Activated naive CD4-positive, alpha-beta T cell treated with anti-CD3 and anti-CD28 coated beads, Interleukin-2, amount 50 U/mL, for 24 hours (primary cell): ENCODE measurements around the gene GRIK5.
A peak's percentile ranks its signal among the peaks of the same experiment; 100 is the strongest.
"Not testable (repeated sequence)": the region's sequence is repeated elsewhere in the genome, so short reads cannot be mapped to it uniquely, and the experiment has no call there.

ENCODE experiments used
- H3K27ac Mint-ChIP-seq: one replicate; pipeline ENCODE4 v1.8.0; 2021; ENCODE audit warnings: mild to moderate bottlenecking, mixed read lengths
- H3K27me3 Mint-ChIP-seq: one replicate; pipeline ENCODE4 v1.8.0; 2021; ENCODE audit warnings: mixed read lengths
- H3K36me3 Mint-ChIP-seq: one replicate; pipeline ENCODE4 v1.8.0; 2021; ENCODE audit warnings: mixed read lengths
- H3K4me1 Mint-ChIP-seq: one replicate; pipeline ENCODE4 v1.8.0; 2021; ENCODE audit warnings: mixed read lengths
- H3K4me3 Mint-ChIP-seq: one replicate; pipeline ENCODE4 v1.8.0; 2021; ENCODE audit warnings: mild to moderate bottlenecking, mixed read lengths
- H3K9me3 Mint-ChIP-seq: one replicate; pipeline ENCODE4 v1.8.0; 2021; ENCODE audit warnings: mixed read lengths

The GRIK5 gene

DNA sequence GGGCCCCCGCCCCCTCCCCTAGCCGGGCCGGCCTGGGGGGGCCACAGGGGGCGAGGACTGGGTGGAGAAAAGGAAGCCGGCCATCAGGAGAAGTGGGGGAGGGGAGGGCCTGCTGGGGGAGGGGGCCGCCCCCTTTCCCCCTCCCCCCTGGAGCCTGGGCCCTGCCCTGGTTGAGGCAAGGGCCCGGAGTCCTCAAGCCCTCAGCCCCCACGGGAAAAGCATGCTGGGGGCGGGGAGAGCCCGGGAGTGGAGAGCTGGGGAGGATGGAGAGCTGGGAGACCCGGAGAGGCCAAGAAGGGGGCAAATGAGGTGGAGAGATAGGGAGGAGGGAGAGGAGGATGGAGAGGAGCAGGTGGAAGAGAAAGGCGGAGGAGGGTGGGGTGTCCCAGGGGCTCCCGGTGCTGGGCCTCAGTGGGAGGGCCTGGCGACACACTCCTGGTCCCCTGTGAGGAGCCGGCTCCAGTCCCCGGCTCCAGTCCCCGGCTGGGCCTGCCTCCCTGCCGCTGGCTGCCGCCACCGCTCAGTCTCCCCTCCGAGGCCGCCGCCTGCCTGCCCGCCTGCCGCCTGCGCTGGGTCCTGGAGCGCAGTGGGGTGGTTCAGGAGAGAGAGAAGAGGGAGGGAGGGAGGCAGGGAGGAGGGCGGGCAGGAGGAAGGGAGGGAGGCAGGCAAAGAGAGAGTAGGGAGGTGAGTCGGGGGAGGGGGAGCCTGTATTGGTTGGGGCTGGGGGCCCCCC is at the start of gene GRIK5:
Gene GRIK5, minus strand, starts transcription at position 588 of the 733 bp plus-strand sequence. CDS start 4,436 bp downstream, outside the sequence.
- no peak within 1 kb of the TSS for H3K4me3 Mint-ChIP-seq
- no peaks in the 10 kb centered on the region for H3K9me3 Mint-ChIP-seq
- no peaks in the 10 kb centered on the region for H3K36me3 Mint-ChIP-seq
- no peak within 1 kb of the TSS for H3K27ac Mint-ChIP-seq
- peaks cover 4% of the 10 kb centered on the region for H3K4me1 Mint-ChIP-seq
- H3K27me3 Mint-ChIP-seq = no peaks in the 10 kb centered on the region

DNA sequence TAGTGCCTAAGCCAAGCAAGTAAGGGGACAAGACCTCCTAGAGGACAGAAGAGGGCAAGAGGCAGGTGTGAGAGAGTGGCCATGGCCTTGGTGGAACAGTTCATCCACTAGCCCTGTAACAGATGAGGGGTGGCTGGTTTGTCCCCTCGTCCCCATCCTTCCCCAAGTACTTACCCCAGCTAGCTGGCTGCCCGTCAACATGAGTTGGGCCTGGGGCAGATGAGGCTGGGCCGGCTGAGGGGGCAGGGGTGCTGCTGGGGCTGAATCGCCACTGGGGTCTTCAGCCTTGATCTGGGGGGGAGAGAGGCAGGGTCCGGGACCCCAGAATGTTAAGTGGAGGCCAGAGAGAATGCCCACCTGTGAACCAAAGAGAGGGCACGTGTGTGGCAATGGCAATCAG is 47.1 kb upstream of the GRIK5 start:
- Mint-ChIP-seq H3K36me3 (peaks cover 24% of the 10 kb centered on the region), H3K4me3 (no peak overlapping the region), H3K9me3 (no peaks in the 10 kb centered on the region), H3K4me1 (peaks cover 57% of the 10 kb centered on the region), H3K27ac (peak overlapping the region; percentile 92), H3K27me3 (no peaks in the 10 kb centered on the region)

- H3K9me3 Mint-ChIP-seq = no peaks in the 10 kb centered on the region
- no peaks in the 10 kb centered on the region for H3K27me3 Mint-ChIP-seq
- peaks cover 27% of the 10 kb centered on the region for H3K36me3 Mint-ChIP-seq
- peaks cover 58% of the 10 kb centered on the region for H3K4me1 Mint-ChIP-seq
- H3K4me3 Mint-ChIP-seq = no peak overlapping the region
- H3K27ac Mint-ChIP-seq = peak overlapping the region; percentile 92
Observed at GRCh38 chr19:42116308-42117075, 46.5 kb upstream of the GRIK5 start.

DNA sequence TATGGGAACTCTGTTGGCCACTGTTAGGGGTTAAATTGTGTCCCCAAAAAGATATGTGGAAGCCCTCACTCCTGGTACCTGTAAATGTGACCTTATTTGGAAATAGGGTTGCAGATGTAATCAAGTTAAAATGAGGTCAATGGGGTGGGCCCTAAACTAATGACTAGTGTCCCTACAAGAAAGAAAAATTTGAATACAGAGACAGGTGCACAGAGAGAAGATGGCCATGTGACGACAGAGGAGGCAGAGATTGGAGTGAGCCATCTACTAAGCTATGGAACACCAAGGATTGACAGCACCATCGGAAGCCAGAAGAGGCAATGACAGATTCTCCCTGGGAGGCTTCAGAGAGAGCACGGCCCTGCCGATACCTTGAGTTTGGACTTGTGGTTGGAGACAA is 45.7 kb upstream of the GRIK5 start:
- Mint-ChIP-seq H3K27ac (peak overlapping the region; percentile 2), H3K27me3 (no peaks in the 10 kb centered on the region), H3K4me3 (no peak overlapping the region), H3K9me3 (no peaks in the 10 kb centered on the region), H3K4me1 (peaks cover 56% of the 10 kb centered on the region), H3K36me3 (peaks cover 28% of the 10 kb centered on the region)

DNA sequence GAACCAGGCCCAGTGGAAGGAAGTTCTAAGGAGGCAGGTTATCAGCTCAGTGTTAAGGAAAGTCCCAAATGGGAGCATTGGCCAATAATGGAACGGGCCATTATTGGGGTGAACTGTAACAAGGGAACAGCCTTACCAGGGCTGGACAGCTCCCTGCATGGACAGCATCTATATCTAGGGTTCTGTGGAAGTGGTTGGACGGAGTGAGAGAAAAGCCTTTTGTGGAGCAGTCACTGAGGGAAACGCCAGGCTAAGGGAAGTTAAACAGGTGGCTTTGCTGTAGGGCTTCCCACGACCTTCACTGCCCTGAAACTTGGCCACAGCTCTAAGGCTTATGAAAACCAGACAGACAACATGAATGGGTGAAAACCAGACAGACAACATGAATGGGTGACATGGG is 45.2 kb upstream of the GRIK5 start:
- Mint-ChIP-seq H3K36me3 (peaks cover 28% of the 10 kb centered on the region), H3K4me1 (peaks cover 51% of the 10 kb centered on the region), H3K9me3 (no peaks in the 10 kb centered on the region), H3K27me3 (no peaks in the 10 kb centered on the region), H3K4me3 (no peak overlapping the region), H3K27ac (peak overlapping the region; percentile 59)

DNA sequence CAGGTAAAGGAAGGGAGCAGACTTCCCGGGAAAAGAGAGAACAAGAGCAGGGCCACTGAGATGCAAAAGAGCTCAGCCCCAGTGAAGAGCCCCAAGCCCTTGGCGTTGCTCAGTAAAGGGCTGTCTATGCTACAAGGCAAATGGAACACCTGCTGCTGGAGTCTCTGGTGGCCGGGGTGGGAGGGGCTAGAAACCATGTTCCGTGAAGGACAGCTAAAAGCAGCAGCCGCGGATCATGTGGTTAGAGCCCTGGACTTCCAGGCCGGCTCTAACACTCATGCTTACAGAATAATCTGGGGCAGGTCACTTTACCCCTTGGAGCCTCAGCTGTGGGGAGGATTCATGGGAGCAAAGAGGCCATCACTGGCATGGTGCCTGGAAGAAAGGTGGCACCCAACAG is 44.4 kb upstream of the GRIK5 start:
- Mint-ChIP-seq H3K4me3 (no peak overlapping the region), H3K27me3 (no peaks in the 10 kb centered on the region), H3K27ac (no peak overlapping the region), H3K4me1 (peaks cover 51% of the 10 kb centered on the region), H3K36me3 (peaks cover 28% of the 10 kb centered on the region), H3K9me3 (no peaks in the 10 kb centered on the region)

GRCh38 chr19:42113641-42114348 is 43.8 kb upstream of the GRIK5 start:
- Mint-ChIP-seq H3K4me3 (peak overlapping the region; percentile 43), H3K4me1 (peaks cover 53% of the 10 kb centered on the region), H3K27ac (peak overlapping the region; percentile 77), H3K36me3 (peaks cover 26% of the 10 kb centered on the region), H3K9me3 (no peaks in the 10 kb centered on the region), H3K27me3 (no peaks in the 10 kb centered on the region)

- Mint-ChIP-seq H3K4me3 (no peak overlapping the region), H3K9me3 (no peaks in the 10 kb centered on the region), H3K36me3 (peaks cover 19% of the 10 kb centered on the region), H3K4me1 (peaks cover 58% of the 10 kb centered on the region), H3K27me3 (no peaks in the 10 kb centered on the region), H3K27ac (peak overlapping the region; percentile 88)
Observed at GRCh38 chr19:42111811-42112210, 41.8 kb upstream of the GRIK5 start.

- peaks cover 19% of the 10 kb centered on the region for H3K36me3 Mint-ChIP-seq
- no peaks in the 10 kb centered on the region for H3K9me3 Mint-ChIP-seq
- no peaks in the 10 kb centered on the region for H3K27me3 Mint-ChIP-seq
- H3K4me3 Mint-ChIP-seq = no peak overlapping the region
- H3K4me1 Mint-ChIP-seq = peaks cover 58% of the 10 kb centered on the region
- H3K27ac Mint-ChIP-seq = peak overlapping the region; percentile 88
Observed at GRCh38 chr19:42111384-42111783, 41.4 kb upstream of the GRIK5 start.

DNA sequence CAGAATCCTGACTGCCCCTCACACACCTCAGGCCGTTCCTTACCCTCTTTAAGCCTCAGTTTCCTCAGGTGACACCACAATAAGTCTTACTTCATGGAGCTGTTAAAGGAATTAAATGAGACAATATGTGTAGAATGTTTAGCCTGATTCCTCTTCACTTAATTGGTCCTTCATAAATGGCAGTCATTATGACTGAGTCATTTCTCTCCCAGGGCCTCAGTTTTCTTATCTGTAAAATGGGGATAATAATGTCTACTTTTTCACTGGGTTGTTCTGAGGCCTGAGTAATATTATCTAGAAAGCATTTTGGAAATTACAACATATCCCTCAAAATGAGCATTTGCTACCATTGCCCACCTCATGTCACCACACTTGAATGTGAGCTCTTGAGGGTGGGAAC is 40.7 kb upstream of the GRIK5 start:
- H3K36me3 Mint-ChIP-seq = peaks cover 17% of the 10 kb centered on the region
- H3K27me3 Mint-ChIP-seq = no peaks in the 10 kb centered on the region
- no peaks in the 10 kb centered on the region for H3K9me3 Mint-ChIP-seq
- H3K27ac Mint-ChIP-seq = peak overlapping the region; percentile 88
- peaks cover 58% of the 10 kb centered on the region for H3K4me1 Mint-ChIP-seq
- no peak overlapping the region for H3K4me3 Mint-ChIP-seq

DNA sequence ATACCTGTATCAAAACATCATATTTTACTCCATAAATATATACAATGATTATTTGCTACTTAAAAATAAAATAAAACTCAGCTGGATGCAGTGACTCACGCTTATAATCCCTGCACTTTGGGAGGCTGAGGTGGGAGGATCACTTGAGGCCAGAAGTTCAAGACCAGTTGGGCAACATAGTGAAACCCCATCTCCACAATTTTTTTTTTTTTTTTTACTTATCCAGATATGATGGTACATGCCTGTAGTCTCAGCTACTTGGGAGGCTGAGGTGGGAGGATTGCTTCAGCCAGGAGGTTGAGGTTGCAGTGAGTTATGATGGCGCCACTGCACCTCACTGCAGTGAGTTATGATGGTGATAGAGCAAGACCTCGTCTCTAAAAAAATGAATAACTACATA is 39.9 kb upstream of the GRIK5 start:
- Mint-ChIP-seq H3K27ac (no peak overlapping the region), H3K9me3 (no peaks in the 10 kb centered on the region), H3K27me3 (no peaks in the 10 kb centered on the region), H3K4me3 (no peak overlapping the region), H3K4me1 (peaks cover 60% of the 10 kb centered on the region), H3K36me3 (peaks cover 19% of the 10 kb centered on the region)

DNA sequence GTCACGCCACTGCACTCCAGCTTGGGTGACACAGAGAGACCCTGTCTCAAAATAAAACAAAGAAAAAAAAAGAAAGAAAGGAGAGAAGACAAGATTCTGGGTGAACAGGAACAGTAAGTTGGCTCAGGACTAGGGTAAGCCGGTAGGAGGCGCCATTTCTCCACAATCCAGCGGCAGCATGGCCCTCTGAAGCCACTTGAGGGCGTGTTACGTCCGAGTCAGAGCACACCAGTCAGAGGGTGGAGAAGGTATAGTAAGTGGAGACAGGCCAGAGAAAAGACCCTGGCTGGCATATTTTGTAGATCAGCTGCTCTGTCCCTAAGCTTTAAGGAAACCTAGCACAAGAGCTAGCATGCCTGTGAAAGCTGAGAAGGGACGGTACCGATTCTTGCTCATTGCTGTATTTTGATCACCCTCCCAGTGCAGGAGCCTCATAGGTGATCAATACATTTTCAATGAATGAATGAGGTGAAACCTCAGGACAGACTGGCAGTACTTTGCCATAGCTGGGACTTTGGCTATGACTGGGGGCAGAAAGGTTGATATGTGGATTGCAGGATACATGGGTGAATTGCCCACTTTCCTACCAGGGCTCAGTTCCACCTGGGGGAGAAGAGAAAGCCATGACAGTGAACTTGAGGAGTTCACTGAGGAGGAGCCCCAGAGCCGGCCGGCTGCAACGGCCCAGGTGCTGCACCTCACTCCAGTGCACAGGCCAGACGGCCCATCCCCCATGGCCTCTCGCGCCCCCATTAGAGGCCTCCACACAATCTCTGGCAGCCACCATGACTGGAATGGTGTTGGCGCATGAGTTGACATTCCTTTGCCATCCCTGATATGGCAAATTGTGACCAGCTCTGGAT is 38.8 kb upstream of the GRIK5 start:
- peaks cover 21% of the 10 kb centered on the region for H3K36me3 Mint-ChIP-seq
- H3K4me3 Mint-ChIP-seq = no peak overlapping the region
- H3K27me3 Mint-ChIP-seq = no peaks in the 10 kb centered on the region
- no peaks in the 10 kb centered on the region for H3K9me3 Mint-ChIP-seq
- H3K4me1 Mint-ChIP-seq = peaks cover 55% of the 10 kb centered on the region
- H3K27ac Mint-ChIP-seq = peak overlapping the region; percentile 5

DNA sequence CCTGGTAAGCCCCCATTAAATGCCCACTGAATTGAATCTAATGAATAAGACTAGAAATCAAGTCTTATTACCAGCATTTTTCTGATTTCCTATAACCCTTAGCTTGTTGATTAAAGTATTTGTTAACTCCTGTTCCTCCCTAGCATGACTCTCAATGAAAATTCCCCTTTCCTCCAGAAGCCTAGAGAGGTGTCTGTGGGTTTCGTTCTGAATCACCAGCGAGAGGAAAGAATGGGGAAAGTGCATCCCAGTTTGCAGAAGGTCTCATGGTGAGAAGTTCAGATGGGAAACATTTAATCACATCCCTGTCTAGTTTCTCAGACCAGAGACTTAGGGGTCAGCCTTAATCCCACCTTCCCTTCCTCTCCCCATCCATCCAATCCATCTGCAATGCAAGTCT is 35.4 kb upstream of the GRIK5 start:
- Mint-ChIP-seq H3K4me1 (peaks cover 35% of the 10 kb centered on the region), H3K4me3 (peak overlapping the region; percentile 27), H3K27me3 (no peaks in the 10 kb centered on the region)

DNA sequence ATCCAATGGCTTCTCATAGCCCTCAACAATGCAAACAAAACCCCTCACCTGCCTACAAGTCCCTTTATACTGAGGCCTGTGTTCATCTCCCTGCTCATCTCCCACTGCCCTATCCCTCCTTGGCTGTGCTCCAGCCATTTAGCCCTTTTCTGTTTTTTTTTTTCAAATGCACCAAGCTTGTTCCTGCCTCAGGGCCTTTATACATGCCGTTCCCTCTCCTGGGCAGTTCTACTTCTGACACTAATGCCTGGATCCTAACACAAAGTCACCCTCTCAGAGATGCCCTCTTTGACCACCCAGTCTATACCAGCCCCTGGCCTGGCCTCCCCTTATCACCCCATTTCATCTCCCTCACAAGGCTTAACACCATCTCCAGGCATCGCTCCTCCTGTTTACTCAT is 32.9 kb upstream of the GRIK5 start:
- H3K27me3 Mint-ChIP-seq = no peaks in the 10 kb centered on the region
- no peaks in the 10 kb centered on the region for H3K9me3 Mint-ChIP-seq
- peaks cover 22% of the 10 kb centered on the region for H3K4me1 Mint-ChIP-seq
- H3K36me3 Mint-ChIP-seq = peaks cover 19% of the 10 kb centered on the region
- peak overlapping the region; percentile 38 for H3K27ac Mint-ChIP-seq
- no peak overlapping the region for H3K4me3 Mint-ChIP-seq

More for the DNA sequence above, 35.4 kb upstream of the GRIK5 start:
- no peaks in the 10 kb centered on the region for H3K9me3 Mint-ChIP-seq
- H3K36me3 Mint-ChIP-seq = peaks cover 16% of the 10 kb centered on the region
- H3K27ac Mint-ChIP-seq = peak overlapping the region; percentile 80

GRCh38 chr19:42100241-42100640 is 30.2 kb upstream of the GRIK5 start:
- peaks cover 20% of the 10 kb centered on the region for H3K36me3 Mint-ChIP-seq
- not testable (repeated sequence) for H3K27ac Mint-ChIP-seq, H3K4me3 Mint-ChIP-seq, H3K9me3 Mint-ChIP-seq, H3K27me3 Mint-ChIP-seq
- H3K4me1 Mint-ChIP-seq = peaks cover 10% of the 10 kb centered on the region
